Measurements from ENCODE around the gene TOR1A.

The TOR1A gene

GRCh38 chr9:129781981-129782380 lies 42.0 kb downstream of the TOR1A start:
- no peak overlapping the region for H3K4me3 ChIP-seq (ENCODE audit: low read depth, low read length)
- DNase-seq (ENCODE audit: low read depth): no peak
- TF ChIP-seq, protein P1, sequence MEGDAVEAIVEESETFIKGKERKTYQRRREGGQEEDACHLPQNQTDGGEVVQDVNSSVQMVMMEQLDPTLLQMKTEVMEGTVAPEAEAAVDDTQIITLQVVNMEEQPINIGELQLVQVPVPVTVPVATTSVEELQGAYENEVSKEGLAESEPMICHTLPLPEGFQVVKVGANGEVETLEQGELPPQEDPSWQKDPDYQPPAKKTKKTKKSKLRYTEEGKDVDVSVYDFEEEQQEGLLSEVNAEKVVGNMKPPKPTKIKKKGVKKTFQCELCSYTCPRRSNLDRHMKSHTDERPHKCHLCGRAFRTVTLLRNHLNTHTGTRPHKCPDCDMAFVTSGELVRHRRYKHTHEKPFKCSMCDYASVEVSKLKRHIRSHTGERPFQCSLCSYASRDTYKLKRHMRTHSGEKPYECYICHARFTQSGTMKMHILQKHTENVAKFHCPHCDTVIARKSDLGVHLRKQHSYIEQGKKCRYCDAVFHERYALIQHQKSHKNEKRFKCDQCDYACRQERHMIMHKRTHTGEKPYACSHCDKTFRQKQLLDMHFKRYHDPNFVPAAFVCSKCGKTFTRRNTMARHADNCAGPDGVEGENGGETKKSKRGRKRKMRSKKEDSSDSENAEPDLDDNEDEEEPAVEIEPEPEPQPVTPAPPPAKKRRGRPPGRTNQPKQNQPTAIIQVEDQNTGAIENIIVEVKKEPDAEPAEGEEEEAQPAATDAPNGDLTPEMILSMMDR (IDR thresholded peaks at IDR 0.05; ENCODE audit: insufficient read depth, low read depth, low read length, missing control alignments): no peak

- TF ChIP-seq, protein P1 (IDR thresholded peaks at IDR 0.05; ENCODE audit: insufficient read depth, low read depth, low read length, missing control alignments): no peak
- H3K4me3 ChIP-seq (ENCODE audit: low read depth, low read length): no peak overlapping the region
- no peak for DNase-seq (ENCODE audit: low read depth)
Observed at GRCh38 chr9:129781131-129781530, 42.8 kb downstream of the TOR1A start.

DNA sequence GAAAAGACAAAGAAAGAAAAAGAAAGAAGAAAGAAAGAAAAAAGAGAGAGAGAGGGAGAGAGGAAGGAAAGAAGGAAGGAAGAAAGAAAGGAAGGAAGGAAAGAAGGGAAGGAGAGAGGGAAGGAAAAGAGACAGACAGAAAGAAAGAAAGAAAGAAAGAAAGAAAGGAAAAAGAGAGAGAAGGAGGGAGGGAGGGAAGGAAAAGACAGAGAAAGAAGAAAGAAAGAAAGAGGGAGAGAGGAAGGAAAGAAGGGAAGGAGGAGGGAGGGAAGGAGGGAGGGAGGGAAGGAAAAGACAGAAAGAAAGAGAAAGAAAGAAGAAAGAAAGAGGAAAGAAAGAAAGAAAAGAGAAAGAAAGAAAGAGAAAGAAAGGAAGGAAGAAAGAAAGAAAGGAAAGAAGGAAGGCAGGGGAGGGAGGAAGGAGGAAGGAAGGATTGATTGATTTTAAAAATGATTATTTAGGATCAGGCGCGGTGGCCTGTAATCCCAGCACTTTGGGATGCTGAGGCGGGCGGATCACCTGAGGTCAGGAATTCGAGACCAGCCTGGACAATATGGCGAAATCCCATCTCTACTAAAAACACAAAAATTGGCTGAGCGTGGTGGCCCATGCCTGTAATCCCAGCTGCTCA lies 44.3 kb downstream of the TOR1A start:
- H3K4me3 ChIP-seq (ENCODE audit: low read depth, low read length): no peak overlapping the region
- TF ChIP-seq, protein P1 (IDR thresholded peaks at IDR 0.05; ENCODE audit: insufficient read depth, low read depth, low read length, missing control alignments): no peak
- no peak for DNase-seq (ENCODE audit: low read depth)

- TF ChIP-seq, protein P1 (IDR thresholded peaks at IDR 0.05; ENCODE audit: insufficient read depth, low read depth, low read length, missing control alignments): no peak
- H3K4me3 ChIP-seq (ENCODE audit: low read depth, low read length): no peak overlapping the region
- no peak for DNase-seq (ENCODE audit: low read depth)
Observed at GRCh38 chr9:129778469-129778868, 45.5 kb downstream of the TOR1A start.

GRCh38 chr9:129777769-129778130 lies 46.2 kb downstream of the TOR1A start:
- H3K4me3 ChIP-seq (ENCODE audit: low read depth, low read length): no peak overlapping the region
- DNase-seq (ENCODE audit: low read depth): no peak
- TF ChIP-seq, protein P1 (IDR thresholded peaks at IDR 0.05; ENCODE audit: insufficient read depth, low read depth, low read length, missing control alignments): no peak

- no peak for DNase-seq (ENCODE audit: low read depth)
- H3K4me3 ChIP-seq (ENCODE audit: low read depth, low read length): no peak overlapping the region
- TF ChIP-seq, protein P1 (IDR thresholded peaks at IDR 0.05; ENCODE audit: insufficient read depth, low read depth, low read length, missing control alignments): no peak
Observed at GRCh38 chr9:129776938-129777768, 46.8 kb downstream of the TOR1A start.
